Measurements from ENCODE around the gene CTRB1. TPM values are rescaled to one million over a fixed set of nuclear protein-coding genes. Genes with fewer than 3 reads are reported as not detected.
A peak's percentile ranks its signal among the peaks of the same experiment; 100 is the strongest.

Gene CTRB1
- total and polyA plus RNA-seq, 2 of the 8 experiments (the other 6 are each of a cell fraction or from before 2014, with no cell fraction given) = not detected

DNA sequence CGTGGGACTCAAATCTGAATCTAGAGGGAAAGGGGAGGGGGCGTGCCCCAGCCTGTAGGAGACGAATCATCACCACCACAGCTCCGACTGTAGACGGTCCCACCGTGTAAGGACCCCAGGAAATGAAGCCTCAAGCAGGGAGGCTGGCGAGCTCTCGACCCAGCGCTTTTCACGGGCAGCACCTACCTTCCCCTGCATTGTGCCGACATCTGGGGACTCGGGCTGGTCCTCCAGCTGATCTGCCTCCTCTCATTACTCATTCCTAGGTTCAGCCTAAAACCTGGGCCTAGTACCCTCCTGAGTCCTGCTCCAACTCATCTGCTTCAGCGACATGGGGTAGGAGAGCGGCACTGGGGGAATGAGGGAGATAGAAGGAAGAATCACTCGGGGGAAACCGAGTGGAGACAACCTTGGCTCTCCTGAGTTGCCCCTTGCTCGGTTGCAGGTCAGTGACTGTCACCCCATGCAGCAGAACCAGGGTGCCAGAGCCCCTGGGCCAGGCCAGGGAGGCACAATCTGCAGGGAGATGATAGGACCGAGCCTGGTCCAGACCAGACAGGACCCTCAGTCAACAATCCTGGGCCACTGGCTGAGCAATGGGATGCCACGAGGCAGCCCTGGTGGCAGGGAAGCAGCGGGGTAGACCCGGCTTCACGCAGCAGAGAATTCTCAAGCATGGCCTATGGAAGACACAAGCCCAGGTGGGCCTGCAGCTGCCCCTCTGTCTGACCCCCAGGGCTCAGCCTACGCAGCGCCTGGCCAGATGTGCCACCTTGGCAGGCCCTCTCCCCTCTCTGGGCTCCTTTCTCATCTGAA is 33.5 kb downstream of the CTRB1 start:
- TF ChIP-seq GABPA (IDR thresholded peaks at IDR 0.05; ENCODE audit: borderline replicate concordance, insufficient read depth, low read length) (no peak), TAF1 (IDR thresholded peaks at IDR 0.05; ENCODE audit: low read depth, low read length) (0 out of 2 replicates have a peak, but pooled peaks have one; percentile 6), POU5F1 (IDR thresholded peaks at IDR 0.05; ENCODE audit: low read depth, low read length) (no peak), CEBPB (IDR thresholded peaks at IDR 0.05; ENCODE audit: low read depth, low read length) (no peak), FOSL1 (IDR thresholded peaks at IDR 0.05; ENCODE audit: insufficient read depth, low read depth, low read length) (no peak), GTF2F1 (IDR thresholded peaks at IDR 0.05; ENCODE audit: borderline replicate concordance, low read depth, low read length) (no peak)
- peak overlapping the region; percentile 98 for H2BK5ac ChIP-seq (ENCODE audit: low read depth, low read length)
- peak overlapping the region; percentile 63 for H3K56ac ChIP-seq (replicated peaks; ENCODE audit: insufficient read length, low read depth, low read length)
- ChIA-PET POLR2A (ENCODE audit: partially characterized antibody) (interaction anchor here (0.9 to 16.2 kb wide), 9 partner anchors 12 to 181 kb away, joined by 3 to 375 read pairs (median 5); partner anchors contain the start of gene CFDP1), CTCF (ENCODE audit: partially characterized antibody) (interaction anchor here (0.6 to 15.7 kb wide), 3 partner anchors 17 to 392 kb away, joined by 3 to 236 read pairs (median 16); no protein-coding TSS in a partner anchor)
- peak overlapping the region; percentile 97 for H2BK12ac ChIP-seq (ENCODE audit: low read depth, low read length)
- no peak overlapping the region for H3K23ac ChIP-seq (ENCODE audit: insufficient read length)
- no peaks in the 10 kb centered on the region for H3K36me3 ChIP-seq (ENCODE audit: control insufficient read depth in 2 of 4, insufficient read depth in 4 of 4, low read length in 3 of 4)
- H3K14ac ChIP-seq (ENCODE audit: insufficient read length) = no peak overlapping the region
- H3K9me3 ChIP-seq (ENCODE audit: insufficient read depth in 2 of 2, low read depth in 1 of 2, low read length in 1 of 2) = no peaks in the 10 kb centered on the region
- peak overlapping the region; percentile 88; the same call in 1 of the 2 replicates for H2BK15ac ChIP-seq (ENCODE audit: low read length)
- H3K23me2 ChIP-seq (ENCODE audit: low read depth, low read length) = peaks cover 14% of the 10 kb centered on the region; the same call in 1 of the 2 replicates
- peak overlapping the region in 3 of 4 experiments; percentile 26 to 61 (median 42); a peak in 6 of 7 replicates for H3K9ac ChIP-seq (replicated peaks in 1 of 4; ENCODE audit: extremely low read depth in 1 of 4, low read depth in 3 of 4, low read length in 3 of 4)
- FAIRE-seq (no peak), DNase-seq (ENCODE audit: low read depth in 1 of 2, low spot score in 2 of 2) (no peak)
- peaks cover 27 to 75% of the 10 kb centered on the region in 2 experiments for H3K79me2 ChIP-seq (ENCODE audit: control insufficient read depth in 1 of 2, insufficient read depth in 2 of 2, low read length in 2 of 2)
- peak overlapping the region; percentile 84 for H3K27ac ChIP-seq (ENCODE audit: low read depth, low read length)
- H2BK20ac ChIP-seq (ENCODE audit: low read length) = peak overlapping the region; percentile 100; the same call in 1 of the 2 replicates
- 53% methylated on average over 20 of the region's 24 CpGs; no CpG with 5 or more reads in 1 of the 2 experiments for WGBS, 2 experiments (ENCODE audit: extremely low coverage in 1 of 2, insufficient coverage in 1 of 2, insufficient read length in 1 of 2, insufficient replicate concordance in 2 of 2, low coverage in 1 of 2, low lambda C conversion rate in 2 of 2, missing lambda C conversion rate in 1 of 2)
- peak overlapping the region; percentile 84 for H4K8ac ChIP-seq (ENCODE audit: extremely low read depth, insufficient read depth, low read length)
- peak overlapping the region; percentile 98 for H4K91ac ChIP-seq (replicated peaks; ENCODE audit: insufficient read length, low read length)
- H2BK120ac ChIP-seq (replicated peaks; ENCODE audit: low read depth, low read length) = peak overlapping the region; percentile 47
- H3K4me3 ChIP-seq (ENCODE audit: extremely low read depth in 1 of 4, insufficient read depth in 2 of 4, low read depth in 3 of 4, low read length in 4 of 4) = peak overlapping the region in 3 of 4 experiments; percentile 5 to 51 (median 19); a peak in 4 of 8 replicates
- peak overlapping the region; percentile 62; the same call in 1 of the 2 replicates for H2AFZ ChIP-seq (ENCODE audit: low read length)
- peak overlapping the region; percentile 76 to 89 for H3K4me2 ChIP-seq (ENCODE audit: insufficient read depth in 1 of 2, low read depth in 2 of 2, low read length in 2 of 2)
- H3K27me3 ChIP-seq (replicated peaks in 1 of 4; ENCODE audit: control insufficient read depth in 3 of 4, extremely low read depth in 1 of 4, insufficient read depth in 3 of 4, low read length in 3 of 4) = no peaks in the 10 kb centered on the region; a peak in 1 of 7 replicates
- H3K4ac ChIP-seq (replicated peaks; ENCODE audit: insufficient read length, low read depth, low read length) = peak overlapping the region; percentile 94
- peak overlapping the region; percentile 73 for H4K5ac ChIP-seq (ENCODE audit: insufficient read length, low read depth, low read length)
- peaks cover 13 to 76% (median 65%) of the 10 kb centered on the region in 4 experiments for H3K4me1 ChIP-seq (replicated peaks in 1 of 4; ENCODE audit: control insufficient read depth in 3 of 4, insufficient read depth in 4 of 4, low read length in 3 of 4)
- peaks cover 41% of the 10 kb centered on the region for H3K79me1 ChIP-seq (ENCODE audit: low read depth, low read length)
- peak overlapping the region; percentile 98 for H3K18ac ChIP-seq (ENCODE audit: extremely low read depth, low read length)
- H4K20me1 ChIP-seq (replicated peaks in 1 of 2; ENCODE audit: control insufficient read depth in 1 of 2, insufficient read depth in 2 of 2, low read length in 2 of 2) = peaks cover 27 to 31% of the 10 kb centered on the region in 2 experiments
- peak overlapping the region; percentile 97 for H2AK5ac ChIP-seq (ENCODE audit: low read depth, low read length)
